ENCODE measurements around the gene ETV3.

ETV3 gene

DNA sequence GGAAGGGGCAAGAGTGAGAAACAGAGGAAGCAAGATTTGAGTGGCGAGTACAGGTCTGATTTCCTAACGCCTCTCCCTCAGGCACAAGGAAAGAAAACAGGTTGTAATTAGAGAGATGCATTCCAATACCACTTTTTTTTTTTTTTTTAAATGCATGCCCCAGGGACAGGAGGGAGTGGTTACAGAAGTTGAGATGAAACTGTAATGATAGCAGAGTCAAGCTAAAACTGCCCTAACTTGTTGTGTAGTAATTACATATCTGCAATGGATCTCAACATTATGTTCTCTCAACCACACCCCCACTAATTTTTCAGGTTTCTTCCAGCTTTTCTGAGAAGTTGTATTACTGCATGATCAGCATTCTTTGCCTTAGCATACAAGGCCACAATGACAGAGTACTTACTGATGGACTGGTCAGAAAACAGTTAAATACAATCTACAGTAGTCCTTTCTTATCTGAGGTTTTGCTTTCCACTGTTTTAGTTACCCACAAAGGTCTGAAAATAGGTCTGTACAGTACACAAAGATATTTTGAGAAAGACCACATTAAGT, 5.5 kb downstream of the ETV3 start:
- peak overlapping the region; percentile 52 for H3K27ac ChIP-seq
- TF ChIP-seq ZFX (IDR thresholded peaks at IDR 0.05; ENCODE audit: borderline replicate concordance) (no peak), CTCF (IDR thresholded peaks at IDR 0.05) (no peak)

DNA sequence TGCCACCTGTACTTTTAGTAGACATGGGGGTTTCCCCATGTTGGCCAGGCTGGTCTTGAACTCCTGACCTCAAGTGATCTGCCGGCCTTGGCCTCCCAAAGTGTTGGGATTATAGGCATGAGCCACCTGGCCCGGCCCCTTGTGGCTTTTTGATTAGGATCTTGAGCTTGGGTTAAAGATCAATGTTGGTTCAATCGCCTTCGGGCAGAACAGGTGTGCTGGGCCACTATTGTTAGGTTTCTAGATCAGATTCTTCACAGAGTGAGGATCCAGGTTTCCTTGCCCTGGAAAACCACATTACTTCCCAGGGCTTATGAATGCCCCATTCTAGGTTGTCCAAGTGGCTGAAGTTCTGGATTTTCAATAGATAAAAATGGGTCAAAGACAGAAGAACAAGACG, 6.1 kb downstream of the ETV3 start:
- TF ChIP-seq CTCF (IDR thresholded peaks at IDR 0.05), result no peak
- TF ChIP-seq ZFX (IDR thresholded peaks at IDR 0.05; ENCODE audit: borderline replicate concordance), result no peak

GRCh38 chr1:157131281-157131680, 6.9 kb downstream of the ETV3 start:
- no peak for TF ChIP-seq ZFX (IDR thresholded peaks at IDR 0.05; ENCODE audit: borderline replicate concordance)
- TF ChIP-seq CTCF (IDR thresholded peaks at IDR 0.05), result no peak
- H3K27ac ChIP-seq, result no peak overlapping the region

More for the DNA sequence above, 6.1 kb downstream of the ETV3 start:
- peak overlapping the region; percentile 52 for H3K27ac ChIP-seq

GRCh38 chr1:157124855-157125254, 13.3 kb downstream of the ETV3 start:
- no peak overlapping the region for H3K27ac ChIP-seq
- TF ChIP-seq ZFX (IDR thresholded peaks at IDR 0.05; ENCODE audit: borderline replicate concordance) (no peak), CTCF (IDR thresholded peaks at IDR 0.05) (no peak)

DNA sequence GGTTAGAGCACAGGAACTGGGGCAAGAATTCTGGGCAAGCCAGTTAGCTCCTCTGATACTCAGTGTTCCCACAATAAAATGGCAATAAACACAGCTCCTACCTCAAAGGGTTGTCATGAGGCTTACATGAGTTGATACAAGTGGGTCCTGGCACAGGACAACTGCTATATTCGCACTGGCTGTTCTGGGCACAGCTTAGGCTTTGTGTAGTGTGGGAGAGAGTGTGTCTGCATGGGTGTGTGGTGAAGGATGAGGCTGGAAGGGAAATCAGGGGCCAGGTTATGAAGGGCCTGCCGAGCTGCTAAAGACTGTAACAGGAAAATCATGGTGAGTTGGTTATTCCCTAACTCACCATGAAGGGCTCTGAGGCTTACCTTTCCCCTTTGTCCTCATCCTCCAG, 18.7 kb downstream of the ETV3 start:
- H3K27ac ChIP-seq, result no peak overlapping the region
- no peak for TF ChIP-seq ZFX (IDR thresholded peaks at IDR 0.05; ENCODE audit: borderline replicate concordance)
- no peak for TF ChIP-seq CTCF (IDR thresholded peaks at IDR 0.05)

DNA sequence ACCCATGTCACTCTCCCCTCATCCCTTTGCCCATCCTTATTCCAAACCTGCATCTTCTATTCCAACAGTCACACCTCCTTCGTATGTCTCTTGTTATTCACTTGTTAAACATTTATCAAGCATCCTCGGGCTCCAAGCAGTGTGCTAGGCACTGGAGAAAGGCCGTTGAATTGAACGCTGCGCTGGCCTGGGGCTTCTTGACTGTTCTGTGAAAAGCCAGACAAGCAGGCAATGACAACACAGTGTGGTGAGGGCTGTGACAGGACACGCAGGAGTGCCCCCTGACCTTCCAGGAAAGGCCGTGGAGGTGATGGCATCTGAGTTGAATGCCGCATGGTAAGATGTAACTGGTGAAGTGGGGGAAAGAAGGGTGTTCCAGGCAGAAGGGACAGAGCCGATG, 19.2 kb downstream of the ETV3 start:
- TF ChIP-seq ZFX (IDR thresholded peaks at IDR 0.05; ENCODE audit: borderline replicate concordance) (no peak), CTCF (IDR thresholded peaks at IDR 0.05) (no peak)
- H3K27ac ChIP-seq, result no peak overlapping the region

DNA sequence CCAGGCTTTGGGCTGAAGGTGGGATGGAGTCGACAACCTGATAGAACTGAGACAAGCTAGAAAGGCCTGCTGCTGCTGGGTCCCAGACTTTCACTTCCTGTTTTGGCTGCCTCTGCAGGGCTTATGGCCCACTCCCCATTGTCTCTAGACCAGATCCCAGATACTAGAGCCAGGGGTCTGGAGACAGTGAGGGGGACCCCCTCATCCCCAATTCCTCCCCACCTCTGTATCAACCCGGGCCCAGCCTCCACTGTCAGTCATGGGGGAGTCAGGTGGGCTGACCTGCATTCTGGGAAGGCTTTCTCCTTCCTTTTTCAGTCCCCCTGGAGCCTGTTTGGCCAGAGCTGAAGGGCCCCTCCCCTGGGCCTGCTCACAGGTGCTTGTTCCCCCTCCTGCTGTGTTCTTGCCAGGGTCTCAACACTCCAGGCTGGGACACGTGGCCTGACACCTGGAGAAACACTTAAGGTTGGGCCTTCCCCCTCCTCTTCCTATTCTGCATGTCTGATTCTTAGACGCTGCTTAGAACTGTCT, 20.6 kb downstream of the ETV3 start:
- TF ChIP-seq CTCF (IDR thresholded peaks at IDR 0.05) (no peak), ZFX (IDR thresholded peaks at IDR 0.05; ENCODE audit: borderline replicate concordance) (no peak)
- no peak overlapping the region for H3K27ac ChIP-seq

Data from 22Rv1 (cell line).